ENCODE data around the gene TNKS2. TPM values are rescaled to one million over a fixed set of nuclear protein-coding genes. Genes with fewer than 3 reads are reported as not detected.

Gene TNKS2
- polyA plus RNA-seq, 3 donors: 20.7 to 25.4 (median 20.9) TPM

- WGBS (ENCODE audit: insufficient coverage): no CpG with 5 or more reads among the region's 1 CpG
- H3K36me3 ChIP-seq (replicated peaks in 1 of 2; ENCODE audit: control insufficient read depth in 1 of 2, insufficient read depth in 2 of 2, low read length in 2 of 2): no peaks in the 10 kb centered on the region
Measured at GRCh38 chr10:91785830-91786229, 12.4 kb upstream of the TNKS2 start.

GRCh38 chr10:91787258-91787657 is 11.0 kb upstream of the TNKS2 start:
- H3K79me2 ChIP-seq (ENCODE audit: insufficient read depth, low read length): no peaks in the 10 kb centered on the region
- Mint-ChIP-seq H3K27me3 (ENCODE audit: low read depth in 3 of 3) (peaks cover 0 to 2% (median 0%) of the 10 kb centered on the region in 3 donors), H3K9me3 (no peaks in the 10 kb centered on the region), H3K27ac (peak overlapping the region in 1 of 7 donors; percentile 43), H3K4me3 (no peak overlapping the region), H3K4me1 (no peaks in the 10 kb centered on the region), H3K36me3 (no peaks in the 10 kb centered on the region)
- no peak for TF ChIP-seq CTCF (IDR thresholded peaks at IDR 0.05)
- H3K27me3 ChIP-seq (ENCODE audit: control insufficient read depth in 2 of 2, insufficient read depth in 2 of 2, low read length in 2 of 2): no peaks in the 10 kb centered on the region
- H3K9me3 ChIP-seq (replicated peaks in 1 of 2; ENCODE audit: control insufficient read depth in 1 of 2, insufficient read depth in 1 of 2, low read length in 2 of 2): no peaks in the 10 kb centered on the region
- no peak overlapping the region for H3K4me3 ChIP-seq (replicated peaks in 1 of 3; ENCODE audit: low read depth in 2 of 3, low read length in 3 of 3)
- intact Hi-C loops (cut with micrococcal nuclease): no loop called here
- no peak overlapping the region for H3K9ac ChIP-seq (ENCODE audit: insufficient read depth, low read length, poor library complexity, severe bottlenecking)
- H3K4me2 ChIP-seq (replicated peaks; ENCODE audit: extremely low read depth, low read length, poor library complexity, severe bottlenecking): no peak overlapping the region
- no peak overlapping the region for H3K27ac ChIP-seq (ENCODE audit: low read depth in 1 of 2, low read length in 2 of 2)
- WGBS (ENCODE audit: insufficient coverage): 60% methylated on average over 1 of the region's 2 CpGs
- DNase-seq: no peak
- no peaks in the 10 kb centered on the region for H3K4me1 ChIP-seq (ENCODE audit: control insufficient read depth in 1 of 2, insufficient read depth in 2 of 2, low read length in 2 of 2)
- H3K36me3 ChIP-seq (replicated peaks in 1 of 2; ENCODE audit: control insufficient read depth in 1 of 2, insufficient read depth in 2 of 2, low read length in 2 of 2): no peaks in the 10 kb centered on the region
- no peak overlapping the region for H2AFZ ChIP-seq (ENCODE audit: insufficient read depth, low read depth, low read length, poor library complexity, severe bottlenecking)
- H4K20me1 ChIP-seq (ENCODE audit: insufficient read depth, low read length): no peaks in the 10 kb centered on the region

More at GRCh38 chr10:91785830-91786229, 12.4 kb upstream of the TNKS2 start:
- no peak overlapping the region for H3K27ac ChIP-seq (ENCODE audit: low read depth in 1 of 2, low read length in 2 of 2)
- no peaks in the 10 kb centered on the region for H3K9me3 Mint-ChIP-seq
- H3K4me3 ChIP-seq (replicated peaks in 1 of 3; ENCODE audit: low read depth in 2 of 3, low read length in 3 of 3): no peak overlapping the region
- H2AFZ ChIP-seq (ENCODE audit: insufficient read depth, low read depth, low read length, poor library complexity, severe bottlenecking): no peak overlapping the region
- H4K20me1 ChIP-seq (ENCODE audit: insufficient read depth, low read length): no peaks in the 10 kb centered on the region
- DNase-seq: no peak
- no peak overlapping the region for H3K9ac ChIP-seq (ENCODE audit: insufficient read depth, low read length, poor library complexity, severe bottlenecking)
- H3K9me3 ChIP-seq (replicated peaks in 1 of 2; ENCODE audit: control insufficient read depth in 1 of 2, insufficient read depth in 1 of 2, low read length in 2 of 2): no peaks in the 10 kb centered on the region
- H3K27ac Mint-ChIP-seq: no peak overlapping the region
- intact Hi-C loops (cut with micrococcal nuclease): no loop called here
- no peaks in the 10 kb centered on the region for H3K4me1 ChIP-seq (ENCODE audit: control insufficient read depth in 1 of 2, insufficient read depth in 2 of 2, low read length in 2 of 2)
- no peaks in the 10 kb centered on the region for H3K36me3 Mint-ChIP-seq
- no peaks in the 10 kb centered on the region for H3K79me2 ChIP-seq (ENCODE audit: insufficient read depth, low read length)
- H3K4me1 Mint-ChIP-seq: no peaks in the 10 kb centered on the region
- H3K4me2 ChIP-seq (replicated peaks; ENCODE audit: extremely low read depth, low read length, poor library complexity, severe bottlenecking): no peak overlapping the region
- peaks cover 0 to 2% (median 2%) of the 10 kb centered on the region in 3 donors for H3K27me3 Mint-ChIP-seq (ENCODE audit: low read depth in 3 of 3)
- H3K27me3 ChIP-seq (ENCODE audit: control insufficient read depth in 2 of 2, insufficient read depth in 2 of 2, low read length in 2 of 2): no peaks in the 10 kb centered on the region
- no peak for TF ChIP-seq CTCF (IDR thresholded peaks at IDR 0.05)
- H3K4me3 Mint-ChIP-seq: no peak overlapping the region
